DND-41 (cell line): ENCODE results near the gene SETD3.

Experiments
- EZH2 ChIP-seq: IDR thresholded peaks from 3 replicates; pipeline ENCODE4 v1.6.1; 2012; ENCODE audit warnings: borderline replicate concordance, low read depth, mild to moderate bottlenecking, moderate library complexity, low read length, inconsistent platforms; ENCODE audit not compliant: severe bottlenecking
- TF ChIP-seq, protein P1 (sequence below): IDR thresholded peaks from 2 replicates; pipeline ENCODE4 v1.5.1; 2012; ENCODE audit warnings: borderline replicate concordance, low read length, moderate library complexity, mild to moderate bottlenecking; ENCODE audit not compliant: poor library complexity, severe bottlenecking; ENCODE audit errors: extremely low read depth

DNA sequence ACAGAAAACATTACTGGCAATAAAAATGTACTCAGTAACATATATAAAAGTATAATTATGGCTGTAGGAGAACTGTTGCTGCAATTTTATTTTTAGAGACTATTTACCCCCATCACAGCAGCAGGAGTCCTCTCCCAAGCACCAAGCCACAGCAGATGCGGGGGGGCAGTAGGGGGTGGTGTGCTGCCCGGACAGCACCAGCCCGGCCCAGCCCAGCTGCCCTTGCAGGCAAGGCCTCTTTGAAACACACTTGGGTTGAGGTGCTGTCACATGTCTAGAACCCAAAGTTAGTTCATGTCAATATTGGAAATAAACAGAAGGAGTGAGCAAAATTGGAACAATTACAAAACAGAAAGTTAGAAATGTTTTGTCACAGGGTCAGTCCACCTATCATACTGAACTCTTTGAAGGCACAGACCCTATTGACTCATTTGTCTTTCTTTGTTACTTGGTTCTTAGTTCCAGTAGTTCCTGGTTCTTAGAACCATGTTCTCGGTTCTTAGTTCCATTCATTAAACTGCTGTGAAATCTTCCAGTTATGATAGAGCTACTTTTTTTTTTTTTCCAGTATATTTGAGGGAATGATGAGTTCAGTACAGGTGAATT lies 23.3 kb upstream of the SETD3 start:
- no peak for TF ChIP-seq EZH2
- TF ChIP-seq, protein P1, sequence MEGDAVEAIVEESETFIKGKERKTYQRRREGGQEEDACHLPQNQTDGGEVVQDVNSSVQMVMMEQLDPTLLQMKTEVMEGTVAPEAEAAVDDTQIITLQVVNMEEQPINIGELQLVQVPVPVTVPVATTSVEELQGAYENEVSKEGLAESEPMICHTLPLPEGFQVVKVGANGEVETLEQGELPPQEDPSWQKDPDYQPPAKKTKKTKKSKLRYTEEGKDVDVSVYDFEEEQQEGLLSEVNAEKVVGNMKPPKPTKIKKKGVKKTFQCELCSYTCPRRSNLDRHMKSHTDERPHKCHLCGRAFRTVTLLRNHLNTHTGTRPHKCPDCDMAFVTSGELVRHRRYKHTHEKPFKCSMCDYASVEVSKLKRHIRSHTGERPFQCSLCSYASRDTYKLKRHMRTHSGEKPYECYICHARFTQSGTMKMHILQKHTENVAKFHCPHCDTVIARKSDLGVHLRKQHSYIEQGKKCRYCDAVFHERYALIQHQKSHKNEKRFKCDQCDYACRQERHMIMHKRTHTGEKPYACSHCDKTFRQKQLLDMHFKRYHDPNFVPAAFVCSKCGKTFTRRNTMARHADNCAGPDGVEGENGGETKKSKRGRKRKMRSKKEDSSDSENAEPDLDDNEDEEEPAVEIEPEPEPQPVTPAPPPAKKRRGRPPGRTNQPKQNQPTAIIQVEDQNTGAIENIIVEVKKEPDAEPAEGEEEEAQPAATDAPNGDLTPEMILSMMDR = no peak
